ENCODE measurements around the gene CCSER1.

CCSER1 gene

DNA sequence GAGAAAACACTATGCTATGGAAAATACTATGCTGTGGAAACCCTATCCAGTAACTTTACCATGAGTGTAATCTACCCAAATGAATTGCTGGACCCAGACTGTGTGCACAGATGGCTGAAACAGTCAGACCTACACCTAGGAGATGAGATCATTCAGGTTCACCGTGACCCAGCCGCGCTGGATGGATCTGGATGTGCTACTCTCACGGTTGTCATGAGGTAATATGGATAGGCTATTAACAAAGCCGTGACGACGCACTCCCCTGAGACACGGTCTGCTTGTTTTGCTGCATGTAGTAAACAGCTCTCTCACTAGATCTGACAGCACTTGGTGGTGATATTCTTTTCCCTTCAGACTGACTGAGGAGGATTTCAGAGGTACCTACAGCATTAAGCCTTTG is 1344.1 kb downstream of the CCSER1 start:
- no peak overlapping the region for H3K4me3 ChIP-seq (ENCODE audit: low read length)
- no peak for DNase-seq (ENCODE audit: low read depth)
- no peak for TF ChIP-seq CTCF (conservative IDR thresholded peaks at IDR 0.05; ENCODE audit: low read depth, low read length)

DNA sequence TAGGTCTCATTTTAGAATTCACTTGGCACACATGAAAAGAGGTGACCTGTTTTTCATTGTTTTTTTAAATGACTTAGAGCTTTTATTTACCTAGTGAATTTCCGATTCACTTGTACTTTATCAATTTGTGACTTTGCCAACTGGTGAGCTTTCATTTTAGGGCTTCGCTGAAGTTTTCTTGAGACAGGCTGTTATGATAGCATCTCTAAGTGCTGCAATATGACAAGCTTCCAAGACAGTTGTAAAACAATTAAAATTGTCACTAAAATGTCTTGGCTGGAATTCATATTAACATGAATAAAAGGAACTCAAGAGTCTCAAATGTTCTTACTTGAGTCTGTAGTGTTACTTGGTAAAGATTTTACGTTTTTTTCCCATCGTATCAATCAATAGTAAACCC is 1344.9 kb downstream of the CCSER1 start:
- TF ChIP-seq CTCF (conservative IDR thresholded peaks at IDR 0.05; ENCODE audit: low read depth, low read length), result no peak
- no peak overlapping the region for H3K4me3 ChIP-seq (ENCODE audit: low read length)
- no peak for DNase-seq (ENCODE audit: low read depth)

DNA sequence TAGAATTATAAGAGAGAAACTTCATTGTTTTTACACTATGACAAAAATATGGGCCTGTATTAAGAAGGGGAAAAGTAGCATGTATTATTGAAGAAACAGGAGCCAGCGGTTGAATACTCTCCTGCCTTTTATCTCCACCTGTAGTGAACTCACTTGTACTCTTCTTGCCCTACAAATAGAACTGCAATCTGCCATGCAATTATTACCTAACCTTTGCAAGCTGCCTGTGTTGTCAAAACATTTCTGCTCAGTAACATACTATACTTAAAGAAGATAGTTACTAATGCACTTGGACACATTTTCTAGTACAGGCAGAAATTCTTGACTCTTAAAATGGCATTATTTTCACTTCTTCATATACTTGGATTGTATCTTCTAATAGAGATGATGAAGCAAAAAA is 1358.2 kb downstream of the CCSER1 start:
- no peak for DNase-seq (ENCODE audit: low read depth)
- no peak overlapping the region for H3K4me3 ChIP-seq (ENCODE audit: low read length)
- no peak for TF ChIP-seq CTCF (conservative IDR thresholded peaks at IDR 0.05; ENCODE audit: low read depth, low read length)

DNA sequence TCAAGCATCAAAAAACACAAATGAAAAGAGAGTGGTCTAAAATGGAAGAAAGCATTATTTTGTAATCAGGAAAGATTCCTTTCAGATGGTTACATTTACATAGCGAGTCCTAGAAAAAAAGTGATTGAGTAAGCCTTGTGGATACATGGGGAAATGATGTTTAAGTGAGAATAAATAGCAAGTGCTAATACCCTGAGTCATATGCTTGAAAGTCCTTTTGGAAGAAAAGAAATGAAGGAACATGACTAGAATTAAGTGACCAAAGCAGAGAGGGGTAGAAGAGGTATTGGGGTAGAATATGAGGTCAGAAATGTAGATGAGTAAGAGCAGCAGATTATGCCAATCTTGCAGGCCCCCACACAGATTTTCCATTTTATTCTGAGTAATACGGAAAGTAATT is 1361.8 kb downstream of the CCSER1 start:
- TF ChIP-seq CTCF (conservative IDR thresholded peaks at IDR 0.05; ENCODE audit: low read depth, low read length), result no peak
- no peak overlapping the region for H3K4me3 ChIP-seq (ENCODE audit: low read length)
- DNase-seq (ENCODE audit: low read depth), result no peak

- H3K4me3 ChIP-seq (ENCODE audit: low read length), result no peak overlapping the region
- TF ChIP-seq CTCF (conservative IDR thresholded peaks at IDR 0.05; ENCODE audit: low read depth, low read length), result no peak
- no peak for DNase-seq (ENCODE audit: low read depth)
Measured at GRCh38 chr4:91497892-91498291, 1370.7 kb downstream of the CCSER1 start.

- peak; percentile 37 for TF ChIP-seq CTCF (conservative IDR thresholded peaks at IDR 0.05; ENCODE audit: low read depth, low read length)
- no peak for DNase-seq (ENCODE audit: low read depth)
Measured at GRCh38 chr4:91502365-91502764, 1375.2 kb downstream of the CCSER1 start.

GRCh38 chr4:91513326-91513725 is 1386.1 kb downstream of the CCSER1 start:
- TF ChIP-seq CTCF (conservative IDR thresholded peaks at IDR 0.05; ENCODE audit: low read depth, low read length), result no peak
- no peak for DNase-seq (ENCODE audit: low read depth)
- no peak overlapping the region for H3K4me3 ChIP-seq (ENCODE audit: low read length)

More at GRCh38 chr4:91502365-91502764, 1375.2 kb downstream of the CCSER1 start:
- H3K4me3 ChIP-seq (ENCODE audit: low read length), result no peak overlapping the region
